Activated CD8-positive, alpha-beta T cell treated with anti-CD3 and anti-CD28 coated beads, Interleukin-2, amount 10 ng/mL, durations not matched to agents 7 days and 5 days (primary cell): Measurements from ENCODE around the gene ADCY9. TPM values are rescaled to one million over a fixed set of nuclear protein-coding genes. Genes with fewer than 3 reads are reported as not detected.

ENCODE experiments used
- ATAC-seq: fragments of 150-1000 bp; cut with Tn5 transposase; one replicate; pipeline ENCODE4 v1.10.0; 2021; ENCODE audit warnings: moderate library complexity
- CTCF ChIA-PET: fragments of 350-600 bp; sonication (Branson Sonifier 250); formaldehyde crosslinking; loops from one replicate; lab custom pipeline; 2021; ENCODE audit warnings: antibody characterized with exemption; lab: Charles Lee
- POLR2A ChIA-PET: fragments of 350-600 bp; sonication (Branson Sonifier 250); formaldehyde crosslinking; loops from one replicate; lab custom pipeline; 2021; ENCODE audit warnings: antibody characterized with exemption; lab: Charles Lee
- DNase-seq: peaks from one replicate; pipeline ENCODE4 v3.0.0-alpha.2; 2020
- H3K27ac Mint-ChIP-seq: one replicate; pipeline ENCODE4 v1.8.0; 2021; ENCODE audit warnings: mild to moderate bottlenecking, mixed read lengths
- H3K27me3 Mint-ChIP-seq: one replicate; pipeline ENCODE4 v1.8.0; 2021; ENCODE audit warnings: low read depth, mixed read lengths
- H3K36me3 Mint-ChIP-seq: one replicate; pipeline ENCODE4 v1.8.0; 2021; ENCODE audit warnings: low read depth, mixed read lengths
- H3K4me1 Mint-ChIP-seq: one replicate; pipeline ENCODE4 v1.8.0; 2021; ENCODE audit warnings: low read depth, mixed read lengths
- H3K4me3 Mint-ChIP-seq: one replicate; pipeline ENCODE4 v1.8.0; 2021; ENCODE audit warnings: mild to moderate bottlenecking, mixed read lengths
- H3K9me3 Mint-ChIP-seq: one replicate; pipeline ENCODE4 v1.8.0; 2022; ENCODE audit warnings: mixed read lengths; ENCODE audit not compliant: insufficient read depth
- total RNA-seq, 2 experiments: library from RNA; stranded (reverse); gene quantifications; one replicate each; pipeline ENCODE4 v1.2.3, GENCODE V29; 2021

ADCY9 gene
- total RNA-seq, 2 experiments from 2014 or later: 6.2 to 6.3 TPM

GRCh38 chr16:4016658-4017057 lies 99.6 kb downstream of the ADCY9 start:
- Mint-ChIP-seq H3K4me1 (peaks cover 9% of the 10 kb centered on the region), H3K27ac (no peak overlapping the region), H3K9me3 (no peaks in the 10 kb centered on the region), H3K27me3 (no peaks in the 10 kb centered on the region), H3K4me3 (no peak overlapping the region), H3K36me3 (no peaks in the 10 kb centered on the region)
- ChIA-PET POLR2A (no interaction called here), CTCF (interaction anchor here (1.9 kb wide), 1 partner anchor 12 kb away, joined by 4 read pairs; no protein-coding TSS in a partner anchor)
- DNase-seq (no peak), ATAC-seq (no peak)

- POLR2A ChIA-PET: no interaction called here
- Mint-ChIP-seq H3K36me3 (no peaks in the 10 kb centered on the region), H3K9me3 (no peaks in the 10 kb centered on the region), H3K4me1 (peaks cover 9% of the 10 kb centered on the region), H3K27me3 (no peaks in the 10 kb centered on the region), H3K4me3 (no peak overlapping the region), H3K27ac (no peak overlapping the region)
- CTCF ChIA-PET: interaction anchor here (1.9 kb wide), 1 partner anchor 12 kb away, joined by 4 read pairs; no protein-coding TSS in a partner anchor
- no peak for ATAC-seq
- DNase-seq: no peak
These were observed 100.3 kb downstream of the ADCY9 start for GRCh38 chr16:4016005-4016352.

GRCh38 chr16:4015275-4016004 lies 100.8 kb downstream of the ADCY9 start:
- no peak overlapping the region for H3K27ac Mint-ChIP-seq
- no peaks in the 10 kb centered on the region for H3K36me3 Mint-ChIP-seq
- ATAC-seq: no peak
- ChIA-PET POLR2A (no interaction called here), CTCF (interaction anchor here (1.9 kb wide), 1 partner anchor 13 kb away, joined by 4 read pairs; no protein-coding TSS in a partner anchor)
- H3K9me3 Mint-ChIP-seq: no peaks in the 10 kb centered on the region
- no peaks in the 10 kb centered on the region for H3K27me3 Mint-ChIP-seq
- no peak overlapping the region for H3K4me3 Mint-ChIP-seq
- peaks cover 9% of the 10 kb centered on the region for H3K4me1 Mint-ChIP-seq
- DNase-seq: no peak

- H3K4me3 Mint-ChIP-seq: no peak overlapping the region
- H3K27me3 Mint-ChIP-seq: no peaks in the 10 kb centered on the region
- ChIA-PET POLR2A (no interaction called here), CTCF (no interaction called here)
- no peaks in the 10 kb centered on the region for H3K36me3 Mint-ChIP-seq
- no peaks in the 10 kb centered on the region for H3K9me3 Mint-ChIP-seq
- H3K4me1 Mint-ChIP-seq: peaks cover 2% of the 10 kb centered on the region
- no peak for ATAC-seq
- no peak for DNase-seq
- H3K27ac Mint-ChIP-seq: no peak overlapping the region
These were observed 104.2 kb downstream of the ADCY9 start for GRCh38 chr16:4011940-4012629.

GRCh38 chr16:4011225-4011939 lies 104.9 kb downstream of the ADCY9 start:
- no peak overlapping the region for H3K4me3 Mint-ChIP-seq
- no peaks in the 10 kb centered on the region for H3K36me3 Mint-ChIP-seq
- H3K27ac Mint-ChIP-seq: no peak overlapping the region
- ChIA-PET CTCF (no interaction called here), POLR2A (no interaction called here)
- DNase-seq: no peak
- no peaks in the 10 kb centered on the region for H3K27me3 Mint-ChIP-seq
- no peaks in the 10 kb centered on the region for H3K4me1 Mint-ChIP-seq
- no peaks in the 10 kb centered on the region for H3K9me3 Mint-ChIP-seq
- no peak for ATAC-seq

- POLR2A ChIA-PET: no interaction called here
- H3K27ac Mint-ChIP-seq: no peak overlapping the region
- no peak for ATAC-seq
These were observed 105.8 kb downstream of the ADCY9 start for GRCh38 chr16:4010225-4011158.

GRCh38 chr16:4009177-4009576 lies 107.1 kb downstream of the ADCY9 start:
- no peaks in the 10 kb centered on the region for H3K27me3 Mint-ChIP-seq
- H3K9me3 Mint-ChIP-seq: no peaks in the 10 kb centered on the region
- H3K27ac Mint-ChIP-seq: no peak overlapping the region
- ChIA-PET CTCF (interaction anchor here (1.7 kb wide), 1 partner anchor 11 kb away, joined by 6 read pairs; no protein-coding TSS in a partner anchor), POLR2A (no interaction called here)
- ATAC-seq (no peak), DNase-seq (no peak)
- H3K4me3 Mint-ChIP-seq: no peak overlapping the region
- H3K36me3 Mint-ChIP-seq: no peaks in the 10 kb centered on the region
- H3K4me1 Mint-ChIP-seq: no peaks in the 10 kb centered on the region

More at GRCh38 chr16:4010225-4011158, 105.8 kb downstream of the ADCY9 start:
- Mint-ChIP-seq H3K36me3 (no peaks in the 10 kb centered on the region), H3K9me3 (no peaks in the 10 kb centered on the region), H3K4me3 (no peak overlapping the region), H3K27me3 (no peaks in the 10 kb centered on the region), H3K4me1 (no peaks in the 10 kb centered on the region)
- CTCF ChIA-PET: no interaction called here
- no peak for DNase-seq

- Mint-ChIP-seq H3K4me3 (no peak overlapping the region), H3K27ac (no peak overlapping the region), H3K4me1 (no peaks in the 10 kb centered on the region), H3K36me3 (no peaks in the 10 kb centered on the region), H3K27me3 (no peaks in the 10 kb centered on the region), H3K9me3 (no peaks in the 10 kb centered on the region)
- ATAC-seq: no peak
- DNase-seq: no peak
- ChIA-PET CTCF (interaction anchor here (1.7 to 1.8 kb wide), 2 partner anchors 10 to 246 kb away, joined by 4 to 6 read pairs; no protein-coding TSS in a partner anchor), POLR2A (no interaction called here)
These were observed 108.1 kb downstream of the ADCY9 start for GRCh38 chr16:4008116-4008515.

- DNase-seq: no peak
- POLR2A ChIA-PET: interaction anchor here (0.6 kb wide), 1 partner anchor 12 kb away, joined by 3 read pairs; no protein-coding TSS in a partner anchor
- no peaks in the 10 kb centered on the region for H3K9me3 Mint-ChIP-seq
These were observed 109.7 kb downstream of the ADCY9 start for GRCh38 chr16:4006397-4006999.

GRCh38 chr16:4005731-4006130 lies 110.5 kb downstream of the ADCY9 start:
- ATAC-seq (no peak), DNase-seq (no peak)
- POLR2A ChIA-PET: interaction anchor here (0.6 kb wide), 1 partner anchor 11 kb away, joined by 3 read pairs; no protein-coding TSS in a partner anchor
- CTCF ChIA-PET: no interaction called here
- no peak overlapping the region for H3K27ac Mint-ChIP-seq
- H3K4me1 Mint-ChIP-seq: peaks cover 2% of the 10 kb centered on the region
- no peaks in the 10 kb centered on the region for H3K36me3 Mint-ChIP-seq
- H3K27me3 Mint-ChIP-seq: no peaks in the 10 kb centered on the region
- no peaks in the 10 kb centered on the region for H3K9me3 Mint-ChIP-seq
- H3K4me3 Mint-ChIP-seq: no peak overlapping the region

More at GRCh38 chr16:4006397-4006999, 109.7 kb downstream of the ADCY9 start:
- Mint-ChIP-seq H3K4me1 (no peaks in the 10 kb centered on the region), H3K36me3 (no peaks in the 10 kb centered on the region), H3K27me3 (no peaks in the 10 kb centered on the region), H3K4me3 (no peak overlapping the region), H3K27ac (no peak overlapping the region)
- CTCF ChIA-PET: interaction anchor here (1.8 kb wide), 1 partner anchor 247 kb away, joined by 4 read pairs; no protein-coding TSS in a partner anchor
- ATAC-seq: no peak
